Measurements from ENCODE around the gene ASXL3. TPM values are rescaled to one million over a fixed set of nuclear protein-coding genes. Genes with fewer than 3 reads are reported as not detected.

Gene ASXL3
- polyA plus RNA-seq, 3 donors, result not detected

DNA sequence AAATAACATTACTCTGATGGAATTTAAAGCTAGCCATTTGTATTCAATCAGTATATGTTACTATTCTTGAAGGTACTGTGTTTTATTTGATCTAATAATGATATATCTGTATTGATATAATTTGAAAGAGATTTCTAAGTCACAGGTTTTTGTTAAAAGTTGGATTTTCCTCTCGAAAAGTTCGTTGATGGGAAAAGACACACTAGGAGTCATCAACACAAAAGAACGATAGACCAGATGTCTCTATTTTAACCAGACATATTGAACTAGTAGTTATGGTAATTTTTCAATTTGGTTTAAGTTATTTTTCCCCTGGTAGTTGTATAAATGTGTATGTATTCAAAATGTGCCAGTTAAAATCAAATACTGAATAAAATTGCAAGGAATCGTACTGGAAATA is 2.5 kb downstream of the ASXL3 start:
- no peaks in the 10 kb centered on the region for H3K79me2 ChIP-seq (ENCODE audit: insufficient read depth, low read length)
- intact Hi-C loops (cut with micrococcal nuclease), result no loop called here
- peaks cover 5% of the 10 kb centered on the region for H3K4me1 Mint-ChIP-seq
- no peak overlapping the region for H3K9ac ChIP-seq (ENCODE audit: insufficient read depth, low read length, poor library complexity, severe bottlenecking)
- DNase-seq, result no peak
- no peak overlapping the region for H3K4me2 ChIP-seq (replicated peaks; ENCODE audit: extremely low read depth, low read length, poor library complexity, severe bottlenecking)
- H3K4me3 Mint-ChIP-seq, result no peak overlapping the region
- no CpG with 5 or more reads among the region's 4 CpGs for WGBS (ENCODE audit: insufficient coverage)
- H4K20me1 ChIP-seq (ENCODE audit: insufficient read depth, low read length), result no peaks in the 10 kb centered on the region
- H3K4me3 ChIP-seq (replicated peaks in 1 of 3; ENCODE audit: low read depth in 2 of 3, low read length in 3 of 3), result no peak overlapping the region
- H3K9me3 ChIP-seq (replicated peaks in 1 of 2; ENCODE audit: control insufficient read depth in 1 of 2, insufficient read depth in 1 of 2, low read length in 2 of 2), result peaks cover 0 to 9% of the 10 kb centered on the region in 2 donors
- no peak overlapping the region for H3K27ac ChIP-seq (ENCODE audit: low read depth in 1 of 2, low read length in 2 of 2)
- H3K9me3 Mint-ChIP-seq, result peaks cover 0 to 8% (median 6%) of the 10 kb centered on the region in 7 donors
- H3K27me3 ChIP-seq (ENCODE audit: control insufficient read depth in 2 of 2, insufficient read depth in 2 of 2, low read length in 2 of 2), result peaks cover 25 to 55% of the 10 kb centered on the region in 2 donors
- H3K36me3 ChIP-seq (replicated peaks in 1 of 2; ENCODE audit: control insufficient read depth in 1 of 2, insufficient read depth in 2 of 2, low read length in 2 of 2), result no peaks in the 10 kb centered on the region
- no peak overlapping the region for H3K27ac Mint-ChIP-seq
- H2AFZ ChIP-seq (ENCODE audit: insufficient read depth, low read depth, low read length, poor library complexity, severe bottlenecking), result no peak overlapping the region
- H3K27me3 Mint-ChIP-seq (ENCODE audit: low read depth in 3 of 3), result peaks cover 14 to 26% (median 16%) of the 10 kb centered on the region in 3 donors
- H3K36me3 Mint-ChIP-seq, result peaks cover 3 to 5% of the 10 kb centered on the region in 2 donors
- peaks cover 0 to 3% of the 10 kb centered on the region in 2 donors for H3K4me1 ChIP-seq (ENCODE audit: control insufficient read depth in 1 of 2, insufficient read depth in 2 of 2, low read length in 2 of 2)
- TF ChIP-seq, protein P1, sequence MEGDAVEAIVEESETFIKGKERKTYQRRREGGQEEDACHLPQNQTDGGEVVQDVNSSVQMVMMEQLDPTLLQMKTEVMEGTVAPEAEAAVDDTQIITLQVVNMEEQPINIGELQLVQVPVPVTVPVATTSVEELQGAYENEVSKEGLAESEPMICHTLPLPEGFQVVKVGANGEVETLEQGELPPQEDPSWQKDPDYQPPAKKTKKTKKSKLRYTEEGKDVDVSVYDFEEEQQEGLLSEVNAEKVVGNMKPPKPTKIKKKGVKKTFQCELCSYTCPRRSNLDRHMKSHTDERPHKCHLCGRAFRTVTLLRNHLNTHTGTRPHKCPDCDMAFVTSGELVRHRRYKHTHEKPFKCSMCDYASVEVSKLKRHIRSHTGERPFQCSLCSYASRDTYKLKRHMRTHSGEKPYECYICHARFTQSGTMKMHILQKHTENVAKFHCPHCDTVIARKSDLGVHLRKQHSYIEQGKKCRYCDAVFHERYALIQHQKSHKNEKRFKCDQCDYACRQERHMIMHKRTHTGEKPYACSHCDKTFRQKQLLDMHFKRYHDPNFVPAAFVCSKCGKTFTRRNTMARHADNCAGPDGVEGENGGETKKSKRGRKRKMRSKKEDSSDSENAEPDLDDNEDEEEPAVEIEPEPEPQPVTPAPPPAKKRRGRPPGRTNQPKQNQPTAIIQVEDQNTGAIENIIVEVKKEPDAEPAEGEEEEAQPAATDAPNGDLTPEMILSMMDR (IDR thresholded peaks at IDR 0.05), result no peak

DNA sequence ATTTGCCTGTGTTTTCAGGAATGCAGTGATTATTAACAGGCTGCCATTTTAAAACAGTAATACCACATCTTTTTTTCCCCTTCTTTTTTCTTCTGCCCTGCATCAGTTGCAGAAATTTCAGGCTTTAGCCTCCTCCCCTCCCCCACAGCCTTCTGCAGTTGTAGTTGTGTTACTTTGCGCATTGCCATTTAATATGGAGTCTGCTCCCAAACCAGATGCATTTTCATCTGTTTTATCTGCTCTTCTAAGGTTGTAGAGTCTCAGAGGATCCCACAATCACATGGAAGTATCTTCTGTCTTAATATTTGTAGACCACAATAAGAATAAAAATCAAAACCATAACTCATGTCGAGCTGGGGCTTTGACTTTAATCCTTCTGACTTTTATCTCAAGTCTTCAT is 3.8 kb downstream of the ASXL3 start:
- peaks cover 14 to 22% (median 16%) of the 10 kb centered on the region in 3 donors for H3K27me3 Mint-ChIP-seq (ENCODE audit: low read depth in 3 of 3)
- peaks cover 0 to 9% of the 10 kb centered on the region in 2 donors for H3K9me3 ChIP-seq (replicated peaks in 1 of 2; ENCODE audit: control insufficient read depth in 1 of 2, insufficient read depth in 1 of 2, low read length in 2 of 2)
- H3K79me2 ChIP-seq (ENCODE audit: insufficient read depth, low read length), result no peaks in the 10 kb centered on the region
- no peak overlapping the region for H2AFZ ChIP-seq (ENCODE audit: insufficient read depth, low read depth, low read length, poor library complexity, severe bottlenecking)
- H3K9me3 Mint-ChIP-seq, result peaks cover 0 to 9% (median 6%) of the 10 kb centered on the region in 7 donors
- WGBS (ENCODE audit: insufficient coverage), result 100% methylated on average over 1 of the region's 2 CpGs
- H3K4me2 ChIP-seq (replicated peaks; ENCODE audit: extremely low read depth, low read length, poor library complexity, severe bottlenecking), result no peak overlapping the region
- H3K4me3 ChIP-seq (replicated peaks in 1 of 3; ENCODE audit: low read depth in 2 of 3, low read length in 3 of 3), result no peak overlapping the region
- peaks cover 25 to 46% of the 10 kb centered on the region in 2 donors for H3K27me3 ChIP-seq (ENCODE audit: control insufficient read depth in 2 of 2, insufficient read depth in 2 of 2, low read length in 2 of 2)
- TF ChIP-seq, protein P1 (IDR thresholded peaks at IDR 0.05), result no peak
- H3K9ac ChIP-seq (ENCODE audit: insufficient read depth, low read length, poor library complexity, severe bottlenecking), result no peak overlapping the region
- H3K27ac ChIP-seq (ENCODE audit: low read depth in 1 of 2, low read length in 2 of 2), result no peak overlapping the region
- no peak overlapping the region for H3K4me3 Mint-ChIP-seq
- peaks cover 5% of the 10 kb centered on the region for H3K4me1 Mint-ChIP-seq
- peaks cover 3 to 5% of the 10 kb centered on the region in 2 donors for H3K36me3 Mint-ChIP-seq
- no peak for DNase-seq
- H4K20me1 ChIP-seq (ENCODE audit: insufficient read depth, low read length), result no peaks in the 10 kb centered on the region
- H3K36me3 ChIP-seq (replicated peaks in 1 of 2; ENCODE audit: control insufficient read depth in 1 of 2, insufficient read depth in 2 of 2, low read length in 2 of 2), result no peaks in the 10 kb centered on the region
- no peak overlapping the region for H3K27ac Mint-ChIP-seq
- peaks cover 0 to 3% of the 10 kb centered on the region in 2 donors for H3K4me1 ChIP-seq (ENCODE audit: control insufficient read depth in 1 of 2, insufficient read depth in 2 of 2, low read length in 2 of 2)
- intact Hi-C loops (cut with micrococcal nuclease), result no loop called here
